ENCODE measurements around the gene PCSK4.

- TF ChIP-seq POLR2AphosphoS5 (IDR thresholded peaks at IDR 0.05; ENCODE audit: low read depth, low read length), result no peak
- TF ChIP-seq YY1 (IDR thresholded peaks at IDR 0.05; ENCODE audit: insufficient read depth, insufficient replicate concordance, low read depth, low read length), result no peak
- TF ChIP-seq CTCF (CRISPR knock-in tag; IDR thresholded peaks at IDR 0.05), result no peak
Measured at GRCh38 chr19:1438933-1439354, 51.2 kb downstream of the PCSK4 start.

All from HepG2 (cell line).